ENCODE measurements around the gene MOB3A.

- TF ChIP-seq POLR2A (IDR thresholded peaks at IDR 0.05) (no peak), CTCF (IDR thresholded peaks at IDR 0.05) (no peak)
These were observed 7.0 kb downstream of the MOB3A start for GRCh38 chr19:2089001-2089711.

All from upper lobe of left lung (tissue), 4 donors.